Ecto neural progenitor cell (in vitro differentiated cells): ENCODE results near the gene HIP1.
"Not testable (repeated sequence)": the region's sequence is repeated elsewhere in the genome, so short reads cannot be mapped to it uniquely, and the experiment has no call there.

ENCODE experiments used
- DNase-seq: peaks from one replicate; pipeline ENCODE4 v3.0.0-alpha.2; 2018; ENCODE audit warnings: low spot score

Gene HIP1

GRCh38 chr7:75492020-75492419 lies 246.7 kb downstream of the HIP1 start, which contains the start of gene SPDYE5:
Gene SPDYE5 (plus strand): TSS chr7:75492320. CDS start chr7:75494048, 1,728 bp downstream.
- DNase-seq: not testable (repeated sequence)

- peak; percentile 93 for DNase-seq
Measured at GRCh38 chr7:75485979-75486643, 252.6 kb downstream of the HIP1 start, which contains the start of gene POM121C. Gene POM121C (minus strand): TSS chr7:75486299. CDS start chr7:75441496, 44,803 bp downstream.

GRCh38 chr7:75485355-75485978 lies 253.3 kb downstream of the HIP1 start:
- peak; percentile 45 for DNase-seq
